Kidney (tissue), 14 donors: ENCODE data around the gene TBL1X. TPM values are rescaled to one million over a fixed set of nuclear protein-coding genes. Genes with fewer than 3 reads are reported as not detected.

Experiments
- DNase-seq, 5 donors: peaks; one replicate each; pipeline ENCODE4 v3.0.0-alpha.2; 2013 to 2020
- FAIRE-seq: peaks from 2 replicates; lab custom pipeline; 2012; peaks lifted over from hg19 to GRCh38; lab: Jason Lieb, UNC
- H3K27ac ChIP-seq, 2 donors: one replicate each; pipeline ENCODE4 v1.7.0; 2013; ENCODE audit warnings: low read depth in 2 of 2, low read length in 2 of 2, inconsistent platforms in 1 of 2
- H3K27me3 ChIP-seq: one replicate; pipeline ENCODE4 v1.7.1; 2013; ENCODE audit warnings: low read length, inconsistent platforms; ENCODE audit not compliant: control insufficient read depth, insufficient read depth
- H3K36me3 ChIP-seq, 3 donors: one replicate each; pipeline versions ENCODE4 v1.7.0 to v1.7.1; 2013; ENCODE audit warnings: low read length in 3 of 3, control low read depth in 1 of 3, inconsistent platforms in 1 of 3; ENCODE audit not compliant: insufficient read depth in 3 of 3, control insufficient read depth in 2 of 3
- H3K4me1 ChIP-seq, 3 donors: one replicate each; pipeline versions ENCODE4 v1.7.0 to v1.7.1; 2013; ENCODE audit warnings: low read length in 3 of 3, inconsistent platforms in 1 of 3, low read depth in 1 of 3; ENCODE audit not compliant: control insufficient read depth in 2 of 3, insufficient read depth in 2 of 3
- H3K4me3 ChIP-seq, 3 donors: one replicate each; pipeline versions ENCODE4 v1.7.0 to v1.8.1; 2013; ENCODE audit warnings: low read length in 3 of 3, control low read depth in 1 of 3, inconsistent platforms in 1 of 3
- H3K9ac ChIP-seq, 3 donors: one replicate each; pipeline versions ENCODE4 v1.7.0 to v1.7.1; 2013; ENCODE audit warnings: low read length in 3 of 3, control low read depth in 1 of 3, inconsistent platforms in 1 of 3
- H3K9me3 ChIP-seq, 3 donors: one replicate each; pipeline versions ENCODE4 v1.7.0 to v1.7.1; 2013; ENCODE audit warnings: low read length in 3 of 3, control low read depth in 1 of 3, inconsistent platforms in 1 of 3; ENCODE audit not compliant: control insufficient read depth in 2 of 3, insufficient read depth in 1 of 3
- CTCF ChIP-seq: IDR thresholded peaks from 3 replicates; pipeline ENCODE4 v1.5.1; 2012; ENCODE audit warnings: mild to moderate bottlenecking, moderate library complexity, borderline replicate concordance; ENCODE audit not compliant: insufficient read depth; ENCODE audit errors: extremely low read depth
- intact Hi-C: fragments of 100-400 bp; cut with DNase I; formaldehyde crosslinking; loops from one replicate; pipeline ENCODE4 v1.11.1; 2022
- polyA plus RNA-seq: library from polyadenylated mRNA; stranded (reverse); fragments of 350-450 nt; fragmentation: Illumina TruSeq; extraction: RNeasy Lipid Tissue Mini Kit (QIAGEN cat#74804); gene quantifications from one replicate; pipeline ENCODE4 v1.2.3, GENCODE V29; 2014; ENCODE audit warnings: low read depth, low replicate concordance; ENCODE audit not compliant: insufficient read depth
- total RNA-seq: library from RNA; stranded (reverse); fragmentation: NEBNext Ultra II Directional; extraction: Animal tissue kit (Norgen Biotek cat#: 25700); gene quantifications from one replicate; pipeline ENCODE4 v1.2.1, GENCODE V29; 2021
- donor health status: control.
- donor health status: control.
- donor health status: control.
- donor health status: control.
- donor health status: control.
- donor health status: DM: yes; HTN: yes; CAD: no.
- donor health status: Normal renal cell carcinoma (clear cell type).

TBL1X gene
- total and polyA plus RNA-seq, 2 donors from 2014 or later: 12.5 to 43.0 TPM

DNA sequence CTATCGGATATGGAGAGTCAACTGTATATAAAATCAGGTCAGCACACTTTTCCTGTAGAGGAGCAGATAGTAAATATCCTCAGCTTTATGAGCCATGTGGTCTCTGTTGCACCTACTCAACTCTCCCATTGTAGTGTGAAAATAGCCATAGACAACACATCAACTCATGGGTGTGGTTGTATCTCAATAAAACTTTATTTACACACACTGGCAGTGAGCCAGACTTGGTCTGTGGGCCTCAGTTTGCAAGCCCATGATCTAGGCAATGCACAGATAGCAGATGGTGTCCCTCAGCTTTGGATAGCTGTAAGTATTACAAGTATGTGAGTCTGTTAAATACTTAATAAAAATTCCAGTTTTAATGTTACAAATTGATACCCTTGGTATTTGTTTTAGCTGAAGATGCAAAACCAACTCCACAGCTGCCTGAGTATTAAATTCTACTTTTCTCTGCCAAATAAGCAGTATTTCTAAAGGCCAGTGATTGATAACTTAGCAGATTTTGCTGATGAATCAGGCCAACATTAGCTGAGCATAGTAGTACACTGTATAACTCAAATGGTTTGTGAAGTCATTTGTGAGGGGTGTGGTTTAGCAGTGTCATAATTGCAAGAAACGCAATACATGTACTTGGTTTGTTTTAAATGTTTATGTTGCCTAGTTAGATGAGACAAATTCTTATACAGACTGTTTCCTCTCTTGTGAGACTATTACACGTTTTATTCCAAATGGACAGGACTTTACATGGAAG lies 213.5 kb downstream of the TBL1X start:
- H3K27ac ChIP-seq: no peak overlapping the region
- peaks cover 0 to 4% (median 2%) of the 10 kb centered on the region in 3 donors for H3K4me1 ChIP-seq
- H3K27me3 ChIP-seq: no peaks in the 10 kb centered on the region
- no peak overlapping the region for H3K4me3 ChIP-seq
- FAIRE-seq (no peak), DNase-seq (no peak)
- no peaks in the 10 kb centered on the region for H3K9me3 ChIP-seq
- no peak for TF ChIP-seq CTCF
- intact Hi-C loops: no loop called here
- H3K36me3 ChIP-seq: no peaks in the 10 kb centered on the region
- H3K9ac ChIP-seq: no peak overlapping the region

- no peak overlapping the region for H3K27ac ChIP-seq
- peaks cover 0 to 4% (median 2%) of the 10 kb centered on the region in 3 donors for H3K4me1 ChIP-seq
- no peak overlapping the region for H3K9ac ChIP-seq
- H3K4me3 ChIP-seq: no peak overlapping the region
- no peak for TF ChIP-seq CTCF
- DNase-seq: no peak
- intact Hi-C loops: no loop called here
- H3K9me3 ChIP-seq: no peaks in the 10 kb centered on the region
- FAIRE-seq: no peak
- no peaks in the 10 kb centered on the region for H3K36me3 ChIP-seq
- no peaks in the 10 kb centered on the region for H3K27me3 ChIP-seq
Measured at GRCh38 chrX:9681011-9681410, 216.2 kb downstream of the TBL1X start.

DNA sequence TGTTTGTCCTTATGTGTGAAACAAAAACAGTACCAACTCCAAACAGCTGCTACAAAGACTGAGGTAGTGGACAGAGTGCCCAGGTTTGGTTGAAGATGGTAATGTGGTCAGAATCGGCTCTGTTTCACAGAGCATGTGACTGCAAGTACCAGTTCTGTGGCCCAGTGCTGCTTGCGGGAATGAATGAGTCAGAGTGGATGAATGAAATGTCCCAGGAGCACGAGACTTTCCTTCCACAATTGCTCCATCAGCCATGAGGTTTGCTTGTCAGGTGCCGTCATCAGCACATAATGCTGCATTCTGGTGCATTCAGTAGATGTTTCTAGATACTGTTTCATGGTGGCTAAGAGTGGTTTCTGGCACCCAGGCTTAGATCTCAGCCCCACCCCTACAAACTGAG lies 216.6 kb downstream of the TBL1X start:
- Histone ChIP-seq H3K27ac (no peak overlapping the region), H3K4me1 (peaks cover 0 to 4% (median 2%) of the 10 kb centered on the region in 3 donors), H3K9me3 (no peaks in the 10 kb centered on the region), H3K36me3 (no peaks in the 10 kb centered on the region), H3K4me3 (no peak overlapping the region), H3K27me3 (no peaks in the 10 kb centered on the region), H3K9ac (no peak overlapping the region)
- DNase-seq (no peak), FAIRE-seq (no peak)
- no peak for TF ChIP-seq CTCF
- intact Hi-C loops: no loop called here
